ENCODE results near the gene NONO.
"Not testable (repeated sequence)": the region's sequence is repeated elsewhere in the genome, so short reads cannot be mapped to it uniquely, and the experiment has no call there.

Gene NONO

DNA sequence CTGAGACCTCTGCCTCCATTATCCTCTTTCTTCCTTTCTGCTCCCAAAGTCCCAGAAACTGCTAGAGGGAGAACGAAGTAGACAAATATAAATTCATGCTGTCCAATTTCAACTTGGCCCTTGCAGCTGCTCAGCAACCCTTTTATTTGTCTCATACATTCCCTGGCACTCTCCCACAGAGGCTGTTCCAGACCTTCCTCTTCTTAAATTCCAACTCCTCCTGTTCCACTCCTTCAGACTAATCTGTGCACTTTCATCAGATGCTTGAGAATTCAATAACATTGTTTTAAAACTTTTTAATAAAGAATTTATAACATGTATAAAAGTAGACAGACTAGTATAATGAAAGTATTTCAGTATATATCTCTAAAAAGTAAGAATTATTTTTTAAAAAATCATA is 33.5 kb downstream of the NONO start:
- H3K36me3 Mint-ChIP-seq, H3K9me3 Mint-ChIP-seq, H3K27ac Mint-ChIP-seq, H3K4me3 Mint-ChIP-seq, H3K27me3 Mint-ChIP-seq, H3K4me1 Mint-ChIP-seq: not testable (repeated sequence)

DNA sequence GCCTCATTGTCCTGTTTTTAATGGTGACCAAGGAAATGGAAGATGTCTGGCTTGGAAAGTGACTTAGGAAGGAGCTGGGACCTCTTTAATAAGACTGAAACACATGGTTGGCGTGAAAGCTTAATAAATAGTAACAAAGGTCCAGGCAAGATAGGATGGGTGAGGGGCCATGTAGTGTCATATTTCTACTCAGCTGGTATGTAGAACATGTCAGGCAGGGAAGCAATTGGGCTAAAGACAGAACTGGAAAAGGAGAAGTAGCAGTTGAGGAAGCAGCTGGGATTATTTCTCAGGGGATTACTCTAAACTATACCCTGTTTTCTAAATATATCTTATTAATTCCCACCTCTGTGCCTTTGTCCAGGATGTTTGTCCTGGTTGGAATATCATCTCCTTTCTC is 36.7 kb downstream of the NONO start:
- no peaks in the 10 kb centered on the region for H3K27me3 Mint-ChIP-seq
- no peak overlapping the region for H3K27ac Mint-ChIP-seq
- H3K4me3 Mint-ChIP-seq = no peak overlapping the region
- H3K9me3 Mint-ChIP-seq = no peaks in the 10 kb centered on the region
- no peaks in the 10 kb centered on the region for H3K4me1 Mint-ChIP-seq
- H3K36me3 Mint-ChIP-seq = peaks cover 2% of the 10 kb centered on the region

- no peaks in the 10 kb centered on the region for H3K27me3 Mint-ChIP-seq
Measured at GRCh38 chrX:71321731-71322130, 38.3 kb downstream of the NONO start.

DNA sequence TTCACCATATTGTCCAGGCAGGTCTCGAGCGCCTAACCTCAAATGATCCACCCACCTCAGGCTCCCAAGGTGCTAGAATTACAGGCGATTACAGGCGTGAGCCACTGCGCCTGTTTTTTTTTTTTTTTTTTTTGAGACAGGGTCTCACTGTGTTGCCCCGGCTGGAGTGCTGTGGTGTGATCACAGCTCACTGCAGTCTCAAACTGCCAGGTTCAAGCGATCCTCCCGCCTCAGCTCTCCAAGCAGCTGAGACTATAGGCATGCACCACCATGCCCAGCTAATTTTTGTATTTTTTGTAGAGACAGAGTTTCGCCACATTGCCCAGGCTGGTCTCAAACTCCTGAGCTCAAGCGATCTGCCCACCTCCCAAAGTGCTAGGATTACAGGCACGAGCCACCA is 41.0 kb downstream of the NONO start:
- not testable (repeated sequence) for H3K27ac Mint-ChIP-seq, H3K27me3 Mint-ChIP-seq, H3K9me3 Mint-ChIP-seq, H3K4me3 Mint-ChIP-seq, H3K4me1 Mint-ChIP-seq, H3K36me3 Mint-ChIP-seq

More at GRCh38 chrX:71321731-71322130, 38.3 kb downstream of the NONO start:
- Mint-ChIP-seq H3K4me3 (no peak overlapping the region), H3K9me3 (no peaks in the 10 kb centered on the region), H3K4me1 (no peaks in the 10 kb centered on the region), H3K36me3 (peaks cover 4% of the 10 kb centered on the region), H3K27ac (no peak overlapping the region)

DNA sequence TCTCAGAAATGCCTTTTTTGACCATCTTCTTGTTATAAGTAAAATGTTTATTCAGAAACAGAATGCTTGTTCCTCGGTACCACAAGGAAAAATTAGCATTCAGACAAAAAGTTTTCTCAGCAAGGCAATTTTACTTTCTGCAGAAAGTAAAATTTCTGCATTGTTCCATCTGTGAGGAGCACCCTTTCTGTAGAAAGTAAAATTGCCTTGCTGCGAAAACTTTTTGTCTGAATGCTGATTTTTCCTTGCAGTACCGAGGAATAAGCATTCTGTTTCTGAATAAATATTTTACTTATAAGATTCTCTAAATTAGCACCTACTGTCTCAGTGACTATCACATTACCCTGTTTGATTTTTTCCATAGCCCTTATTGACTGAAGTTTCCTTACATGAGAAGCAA is 43.0 kb downstream of the NONO start:
- Mint-ChIP-seq H3K9me3 (no peaks in the 10 kb centered on the region), H3K27ac (no peak overlapping the region), H3K27me3 (no peaks in the 10 kb centered on the region), H3K36me3 (peaks cover 8% of the 10 kb centered on the region), H3K4me3 (no peak overlapping the region), H3K4me1 (no peaks in the 10 kb centered on the region)

DNA sequence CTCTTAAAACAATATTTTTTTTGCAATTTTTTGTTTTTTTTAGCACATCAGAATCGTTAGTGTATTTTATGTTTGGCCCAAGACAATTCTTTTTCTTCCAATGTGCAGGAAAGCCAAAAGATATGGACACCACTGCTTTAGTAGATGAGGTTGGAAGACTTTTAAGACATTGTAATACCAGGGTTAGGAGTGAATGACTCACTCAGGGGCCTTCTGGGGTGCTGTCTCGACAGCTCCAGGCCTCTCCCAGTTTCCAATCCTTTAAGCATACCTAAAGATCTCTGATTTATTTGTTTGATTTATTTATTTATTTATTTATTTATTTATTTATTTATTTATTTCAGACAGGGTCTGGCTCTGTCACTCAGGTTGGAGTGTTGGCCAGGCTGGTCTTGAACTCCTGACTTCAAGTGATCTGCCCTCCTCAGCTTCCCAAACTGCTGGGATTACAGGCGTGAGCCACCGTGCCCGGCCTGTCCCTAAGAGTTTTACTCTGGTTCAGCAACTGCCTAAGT is 65.8 kb downstream of the NONO start:
- H3K9me3 Mint-ChIP-seq, H3K4me1 Mint-ChIP-seq, H3K27me3 Mint-ChIP-seq, H3K36me3 Mint-ChIP-seq, H3K4me3 Mint-ChIP-seq, H3K27ac Mint-ChIP-seq: not testable (repeated sequence)

DNA sequence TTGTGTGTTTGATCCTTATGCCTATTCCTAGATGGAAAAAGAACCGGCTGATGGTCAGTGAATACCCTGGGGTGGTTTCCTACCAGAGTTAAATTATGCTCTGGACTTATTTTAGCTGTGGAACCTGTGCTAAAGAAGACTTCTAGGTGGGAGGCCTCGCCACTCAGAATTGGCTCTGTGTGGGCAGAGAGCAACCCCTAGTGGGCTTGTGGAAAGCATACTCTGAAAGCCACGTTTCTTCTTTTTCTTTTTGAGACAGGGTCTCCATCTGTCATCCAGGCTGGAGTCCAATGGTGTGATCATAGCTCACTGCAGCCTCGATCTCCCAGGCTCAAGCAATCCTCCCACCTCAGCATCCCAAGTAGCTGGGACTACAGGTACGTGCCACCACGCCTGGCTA is 66.4 kb downstream of the NONO start:
- not testable (repeated sequence) for H3K27ac Mint-ChIP-seq, H3K27me3 Mint-ChIP-seq, H3K4me1 Mint-ChIP-seq, H3K9me3 Mint-ChIP-seq, H3K36me3 Mint-ChIP-seq, H3K4me3 Mint-ChIP-seq
